SK-N-SH (cell line): Measurements from ENCODE around the gene TLE5. TPM values are rescaled to one million over a fixed set of nuclear protein-coding genes. Genes with fewer than 3 reads are reported as not detected.

Experiments used
- CTCF ChIA-PET: fragments of 300-600, 350-600 bp; formaldehyde crosslinking; extraction: SDS; loops from one replicate; lab custom pipeline; 2021; lab: Yijun Ruan, JAX
- POLR2A ChIA-PET: fragments of 350-600 bp; sonication (Branson Sonifier 250); formaldehyde crosslinking; extraction: SDS; loops from one replicate; lab custom pipeline; 2020; ENCODE audit warnings: antibody characterized with exemption, inconsistent platforms; lab: Yijun Ruan, JAX
- DNase-seq: peaks from one replicate; pipeline ENCODE4 v3.0.0; 2012
- H2AFZ ChIP-seq: fragments of 200-600 bp; sonication (generic); 2 replicates; pipeline ENCODE4 v1.8.1; 2016; ENCODE audit warnings: antibody characterized with exemption, mild to moderate bottlenecking, low read depth
- H3F3A ChIP-seq: fragments of 200-600 bp; sonication (generic); replicated peaks from 2 replicates; pipeline ENCODE3; 2016; ENCODE audit warnings: antibody characterized with exemption, mild to moderate bottlenecking; ENCODE audit not compliant: insufficient read depth
- H3K27ac ChIP-seq, 2 experiments: fragments of 200-500 bp in 1 of 2; fragments of 200-600 bp in 1 of 2; sonication (Bioruptor generic) in 1 of 2; sonication (generic), shearing (Covaris generic) in 1 of 2; 2 replicates each; pipeline versions ENCODE4 v1.5.1 to v1.6.1; 2014 to 2016; ENCODE audit warnings: low read depth in 2 of 2, inconsistent platforms in 1 of 2, low read length in 1 of 2, mild to moderate bottlenecking in 1 of 2, mixed read lengths in 1 of 2
- H3K27me3 ChIP-seq: fragments of 200-600 bp; sonication (generic), shearing (Covaris generic); 2 replicates; pipeline ENCODE4 v1.6.1; 2016; ENCODE audit warnings: mixed run types; ENCODE audit not compliant: insufficient read depth
- H3K36me3 ChIP-seq, 2 experiments: fragments of 200-500 bp in 1 of 2; fragments of 200-600 bp in 1 of 2; sonication (Bioruptor generic) in 1 of 2; sonication (generic) in 1 of 2; replicated peaks in 1 of 2; 2 replicates each; pipeline versions ENCODE3 to v1.5.1; 2014 to 2016; ENCODE audit warnings: low read length in 1 of 2, mild to moderate bottlenecking in 1 of 2; ENCODE audit not compliant: insufficient read depth in 2 of 2, control insufficient read depth in 1 of 2
- H3K4me1 ChIP-seq, 2 experiments: fragments of 200-500 bp in 1 of 2; fragments of 200-600 bp in 1 of 2; sonication (Bioruptor generic) in 1 of 2; sonication (generic), shearing (Covaris generic) in 1 of 2; 2 replicates each; pipeline versions ENCODE4 v1.5.1 to v1.6.1; 2014 to 2016; ENCODE audit warnings: low read depth in 1 of 2, low read length in 1 of 2, mixed run types in 1 of 2; ENCODE audit not compliant: insufficient read depth in 2 of 2, control insufficient read depth in 1 of 2
- H3K4me2 ChIP-seq: fragments of 200-600 bp; sonication (generic), shearing (Covaris generic); 2 replicates; pipeline ENCODE4 v1.6.1; 2017; ENCODE audit warnings: mixed run types
- H3K4me3 ChIP-seq, 2 experiments: fragments of 200-500 bp in 1 of 2; fragments of 200-600 bp in 1 of 2; sonication (Bioruptor generic) in 1 of 2; sonication (generic), shearing (Covaris generic) in 1 of 2; 2 replicates each; pipeline versions ENCODE4 v1.5.1 to v1.8.1; 2014 to 2016; ENCODE audit warnings: low read depth in 2 of 2, inconsistent platforms in 1 of 2, low read length in 1 of 2, mild to moderate bottlenecking in 1 of 2, mixed read lengths in 1 of 2, moderate library complexity in 1 of 2
- H3K79me2 ChIP-seq: fragments of 200-600 bp; sonication (generic); 2 replicates; pipeline ENCODE4 v1.8.1; 2017; ENCODE audit warnings: mild to moderate bottlenecking; ENCODE audit not compliant: insufficient read depth
- H3K9ac ChIP-seq: fragments of 200-600 bp; sonication (generic); 2 replicates; pipeline ENCODE4 v1.6.1; 2017; ENCODE audit warnings: mixed run types
- H3K9me2 ChIP-seq: fragments of 200-600 bp; sonication (generic); 2 replicates; pipeline ENCODE4 v1.6.1; 2017; ENCODE audit warnings: mixed run types
- H3K9me3 ChIP-seq: fragments of 200-600 bp; sonication (generic); 2 replicates; pipeline ENCODE4 v1.6.1; 2017; ENCODE audit warnings: mixed run types, mild to moderate bottlenecking, moderate library complexity
- H4K20me1 ChIP-seq: fragments of 200-600 bp; sonication (generic); 2 replicates; pipeline ENCODE4 v1.6.1; 2017; ENCODE audit warnings: mild to moderate bottlenecking, mixed run types; ENCODE audit not compliant: insufficient read depth
- CHD2 ChIP-seq: fragments of 150-350 bp; IDR thresholded peaks from 2 replicates; pipeline ENCODE4 v1.6.1; 2018; ENCODE audit warnings: low read length; ENCODE audit not compliant: partially characterized antibody
- EP300 ChIP-seq, 2 experiments: IDR thresholded peaks; 2 replicates each; pipeline versions ENCODE4 v1.4.0 to v1.6.1; 2012; ENCODE audit warnings: borderline replicate concordance in 1 of 2, low read depth in 1 of 2, low read length in 1 of 2
- FOSL2 ChIP-seq: IDR thresholded peaks from 2 replicates; pipeline ENCODE4 v1.4.0; 2012; ENCODE audit warnings: low read depth, mild to moderate bottlenecking, moderate library complexity, borderline replicate concordance
- FOXM1 ChIP-seq: IDR thresholded peaks from 2 replicates; pipeline ENCODE4 v1.4.0; 2012; ENCODE audit warnings: low read depth, mild to moderate bottlenecking
- GABPA ChIP-seq: IDR thresholded peaks from 2 replicates; pipeline ENCODE4 v1.4.0; 2012; ENCODE audit warnings: low read depth, mild to moderate bottlenecking
- GATA2 ChIP-seq: sonication (generic); formaldehyde crosslinking; IDR thresholded peaks from 2 replicates; pipeline ENCODE4 v1.5.0; 2020; ENCODE audit warnings: mild to moderate bottlenecking, missing genetic modification reagents
- MAX ChIP-seq: IDR thresholded peaks from 2 replicates; pipeline ENCODE4 v1.4.0; 2012; ENCODE audit warnings: low read depth
- MXI1 ChIP-seq: IDR thresholded peaks from 2 replicates; pipeline ENCODE4 v1.6.1; 2012; ENCODE audit warnings: mild to moderate bottlenecking, low read depth, low read length, improper control_type of control experiment
- NFIC ChIP-seq: IDR thresholded peaks from 2 replicates; pipeline ENCODE4 v1.4.0; 2012; ENCODE audit warnings: borderline replicate concordance
- NRF1 ChIP-seq: IDR thresholded peaks from 2 replicates; pipeline ENCODE4 v1.6.1; 2012; ENCODE audit warnings: low read depth, mild to moderate bottlenecking, low read length
- POLR2AphosphoS5 ChIP-seq: IDR thresholded peaks from 2 replicates; pipeline ENCODE4 v1.6.1; 2012; ENCODE audit warnings: low read depth, low read length
- RAD21 ChIP-seq: IDR thresholded peaks from 2 replicates; pipeline ENCODE4 v1.6.1; 2012; ENCODE audit warnings: mild to moderate bottlenecking, low read length
- RXRA ChIP-seq: IDR thresholded peaks from 2 replicates; pipeline ENCODE4 v1.4.0; 2012; ENCODE audit warnings: low read depth, mild to moderate bottlenecking, borderline replicate concordance
- SMC3 ChIP-seq: IDR thresholded peaks from 2 replicates; pipeline ENCODE4 v1.6.1; 2012; ENCODE audit warnings: low read depth, low read length, improper control_type of control experiment
- TCF12 ChIP-seq: IDR thresholded peaks from 2 replicates; pipeline ENCODE4 v1.4.0; 2012
- TEAD4 ChIP-seq: IDR thresholded peaks from 2 replicates; pipeline ENCODE4 v1.4.0; 2012; ENCODE audit warnings: mild to moderate bottlenecking, borderline replicate concordance; ENCODE audit not compliant: insufficient read depth
- USF1 ChIP-seq: IDR thresholded peaks from 2 replicates; pipeline ENCODE4 v1.4.0; 2012; ENCODE audit warnings: low read depth, borderline replicate concordance
- YY1 ChIP-seq: IDR thresholded peaks from 2 replicates; pipeline ENCODE4 v1.4.0; 2012; ENCODE audit warnings: low read depth, mild to moderate bottlenecking
- WGBS: methylation state at CpG from one replicate; pipeline ENCODE4 v1.1.6; 2017; ENCODE audit warnings: low lambda C conversion rate; 5-methylcytosine and 5-hydroxymethylcytosine counted together
- polyA plus RNA-seq, 3 experiments: library from polyadenylated mRNA; depleted of rRNA; stranded (reverse); fragments of >200 nt; gene quantifications; 2 replicates each; pipeline ENCODE4 v1.2.3, GENCODE V29; 2012
- TF ChIP-seq, protein P1 (sequence below): fragments of 200-600 bp; sonication (generic); IDR thresholded peaks from 2 replicates; pipeline ENCODE4 v1.6.1; 2017; ENCODE audit warnings: antibody characterized with exemption, mild to moderate bottlenecking, moderate library complexity

TLE5 gene
- polyA plus RNA-seq, 1 of the 3 experiments (the other 2 are of a cell fraction), result 519 TPM

- Histone ChIP-seq H3K9ac (no peak overlapping the region), H3K27ac (no peak overlapping the region), H3K4me3 (no peak overlapping the region), H2AFZ (no peak overlapping the region), H3K9me2 (no peaks in the 10 kb centered on the region), H3K36me3 (peaks cover 41 to 43% of the 10 kb centered on the region in 2 experiments), H4K20me1 (peaks cover 17% of the 10 kb centered on the region), H3K4me2 (no peak overlapping the region), H3K27me3 (no peaks in the 10 kb centered on the region), H3K79me2 (peaks cover 42% of the 10 kb centered on the region), H3F3A (peaks cover 7% of the 10 kb centered on the region), H3K9me3 (no peaks in the 10 kb centered on the region), H3K4me1 (peaks cover 0 to 3% of the 10 kb centered on the region in 2 experiments; a peak in 1 of 4 replicates)
- 92% methylated on average over 9 of the region's 16 CpGs for WGBS
- CTCF ChIA-PET, result interaction anchor here (1.3 to 3.4 kb wide), 4 partner anchors 8 to 94 kb away, joined by 3 to 14 read pairs (median 4); no protein-coding TSS in a partner anchor
- TF ChIP-seq GABPA, result no peak
- no peak for TF ChIP-seq EP300 (IDR thresholded peaks at IDR 0.05; ENCODE audit: borderline replicate concordance in 1 of 2, low read depth in 1 of 2, low read length in 1 of 2)
- TF ChIP-seq TEAD4, result no peak
- TF ChIP-seq NRF1, result no peak
- TF ChIP-seq CHD2, result no peak
- no peak for TF ChIP-seq MXI1
- no peak for TF ChIP-seq SMC3
- DNase-seq, result no peak
- POLR2A ChIA-PET, result no interaction called here
Measured at GRCh38 chr19:3059653-3060052, 2.6 kb downstream of the TLE5 start.

GRCh38 chr19:3058821-3059314 lies 3.4 kb downstream of the TLE5 start:
- TF ChIP-seq MAX (no peak), RAD21 (no peak), MXI1 (no peak), USF1 (no peak), GABPA (no peak), GATA2 (CRISPR knock-in tag) (no peak), NFIC (no peak), TCF12 (no peak), NRF1 (no peak), POLR2AphosphoS5 (no peak), FOXM1 (no peak), YY1 (no peak), FOSL2 (no peak), TEAD4 (no peak), RXRA (no peak)
- TF ChIP-seq, protein P1, sequence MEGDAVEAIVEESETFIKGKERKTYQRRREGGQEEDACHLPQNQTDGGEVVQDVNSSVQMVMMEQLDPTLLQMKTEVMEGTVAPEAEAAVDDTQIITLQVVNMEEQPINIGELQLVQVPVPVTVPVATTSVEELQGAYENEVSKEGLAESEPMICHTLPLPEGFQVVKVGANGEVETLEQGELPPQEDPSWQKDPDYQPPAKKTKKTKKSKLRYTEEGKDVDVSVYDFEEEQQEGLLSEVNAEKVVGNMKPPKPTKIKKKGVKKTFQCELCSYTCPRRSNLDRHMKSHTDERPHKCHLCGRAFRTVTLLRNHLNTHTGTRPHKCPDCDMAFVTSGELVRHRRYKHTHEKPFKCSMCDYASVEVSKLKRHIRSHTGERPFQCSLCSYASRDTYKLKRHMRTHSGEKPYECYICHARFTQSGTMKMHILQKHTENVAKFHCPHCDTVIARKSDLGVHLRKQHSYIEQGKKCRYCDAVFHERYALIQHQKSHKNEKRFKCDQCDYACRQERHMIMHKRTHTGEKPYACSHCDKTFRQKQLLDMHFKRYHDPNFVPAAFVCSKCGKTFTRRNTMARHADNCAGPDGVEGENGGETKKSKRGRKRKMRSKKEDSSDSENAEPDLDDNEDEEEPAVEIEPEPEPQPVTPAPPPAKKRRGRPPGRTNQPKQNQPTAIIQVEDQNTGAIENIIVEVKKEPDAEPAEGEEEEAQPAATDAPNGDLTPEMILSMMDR, result no peak
- ChIA-PET CTCF (no interaction called here), POLR2A (no interaction called here)
- Histone ChIP-seq H3K4me1 (peaks cover 0 to 3% of the 10 kb centered on the region in 2 experiments; a peak in 1 of 4 replicates), H3K79me2 (peaks cover 42% of the 10 kb centered on the region), H3K36me3 (peaks cover 41 to 49% of the 10 kb centered on the region in 2 experiments), H3K4me3 (no peak overlapping the region), H3K4me2 (no peak overlapping the region), H3K9ac (no peak overlapping the region), H3K9me2 (no peaks in the 10 kb centered on the region), H2AFZ (no peak overlapping the region), H3K27ac (no peak overlapping the region), H3K9me3 (no peaks in the 10 kb centered on the region), H3K27me3 (no peaks in the 10 kb centered on the region), H3F3A (peaks cover 13% of the 10 kb centered on the region), H4K20me1 (peaks cover 17% of the 10 kb centered on the region)
- DNase-seq, result no peak
- WGBS, result 95% methylated on average over 10 of the region's 10 CpGs
